ENCODE measurements around the gene NUDT9. TPM values are rescaled to one million over a fixed set of nuclear protein-coding genes. Genes with fewer than 3 reads are reported as not detected.
"Not testable (repeated sequence)": the region's sequence is repeated elsewhere in the genome, so short reads cannot be mapped to it uniquely, and the experiment has no call there.

Gene NUDT9
- total RNA-seq, 1 experiment from 2014 or later, result 14.7 TPM

GRCh38 chr4:87377816-87378215 is 44.6 kb upstream of the NUDT9 start:
- H3K4me3 ChIP-seq (ENCODE audit: low read length), result no peak overlapping the region
- no peak overlapping the region for H3K27ac ChIP-seq (ENCODE audit: low read length)
- H4K20me1 ChIP-seq (ENCODE audit: low read length), result no peaks in the 10 kb centered on the region
- no peak overlapping the region for H3K4me2 ChIP-seq (ENCODE audit: low read length)
- H2AFZ ChIP-seq (ENCODE audit: low read length), result no peak overlapping the region
- TF ChIP-seq EZH2 (IDR thresholded peaks at IDR 0.05; ENCODE audit: low read length, unreplicated experiment) (no peak), EZH2phosphoT487 (IDR thresholded peaks at IDR 0.05; ENCODE audit: borderline replicate concordance, low read length) (no peak), CTCF (conservative IDR thresholded peaks at IDR 0.05; ENCODE audit: low read depth, low read length) (no peak)
- intact Hi-C loops (cut with micrococcal nuclease), result no loop called here
- BruUV-seq (replicated peaks), result no TSS peak
- no peaks in the 10 kb centered on the region for H3K9me2 ChIP-seq (replicated peaks; ENCODE audit: low read length)
- ChIA-PET CTCF (no interaction called here), POLR2A (ENCODE audit: unreplicated experiment) (no interaction called here)
- H3K4me1 ChIP-seq (ENCODE audit: insufficient read depth, low read length), result no peaks in the 10 kb centered on the region
- H3K79me2 ChIP-seq (ENCODE audit: low read length), result no peaks in the 10 kb centered on the region
- H3F3A ChIP-seq (ENCODE audit: low read length, unreplicated experiment), result no peaks in the 10 kb centered on the region
- ATAC-seq (no peak), DNase-seq (no peak)
- H3K9me3 ChIP-seq (ENCODE audit: low read length), result no peaks in the 10 kb centered on the region
- H3K9ac ChIP-seq (ENCODE audit: low read length), result no peak overlapping the region
- no peaks in the 10 kb centered on the region for H3K27me3 ChIP-seq (ENCODE audit: low read length)
- H3K36me3 ChIP-seq (ENCODE audit: low read depth, low read length), result no peaks in the 10 kb centered on the region

- intact Hi-C loops (cut with micrococcal nuclease), result no loop called here
- H3K27me3 ChIP-seq (ENCODE audit: low read length), result no peaks in the 10 kb centered on the region
- H4K20me1 ChIP-seq (ENCODE audit: low read length), result no peaks in the 10 kb centered on the region
- H2AFZ ChIP-seq (ENCODE audit: low read length), result no peak overlapping the region
- H3K4me3 ChIP-seq (ENCODE audit: low read length), result no peak overlapping the region
- no peaks in the 10 kb centered on the region for H3K9me3 ChIP-seq (ENCODE audit: low read length)
- POLR2A ChIA-PET (ENCODE audit: unreplicated experiment), result no interaction called here
- BruUV-seq (replicated peaks), result no TSS peak
- no peaks in the 10 kb centered on the region for H3K36me3 ChIP-seq (ENCODE audit: low read depth, low read length)
- no peaks in the 10 kb centered on the region for H3K4me1 ChIP-seq (ENCODE audit: insufficient read depth, low read length)
- no peak for ATAC-seq
- CTCF ChIA-PET, result no interaction called here
- no peak overlapping the region for H3K27ac ChIP-seq (ENCODE audit: low read length)
- DNase-seq, result no peak
- TF ChIP-seq CTCF (conservative IDR thresholded peaks at IDR 0.05; ENCODE audit: low read depth, low read length) (no peak), EZH2 (IDR thresholded peaks at IDR 0.05; ENCODE audit: low read length, unreplicated experiment) (no peak), EZH2phosphoT487 (IDR thresholded peaks at IDR 0.05; ENCODE audit: borderline replicate concordance, low read length) (no peak)
- H3K4me2 ChIP-seq (ENCODE audit: low read length), result no peak overlapping the region
- no peaks in the 10 kb centered on the region for H3K9me2 ChIP-seq (replicated peaks; ENCODE audit: low read length)
- no peaks in the 10 kb centered on the region for H3K79me2 ChIP-seq (ENCODE audit: low read length)
- H3F3A ChIP-seq (ENCODE audit: low read length, unreplicated experiment), result no peaks in the 10 kb centered on the region
- no peak overlapping the region for H3K9ac ChIP-seq (ENCODE audit: low read length)
Measured at GRCh38 chr4:87382116-87382515, 40.3 kb upstream of the NUDT9 start.

- no peak overlapping the region for H3K9ac ChIP-seq (ENCODE audit: low read length)
- no peak overlapping the region for H2AFZ ChIP-seq (ENCODE audit: low read length)
- no peak overlapping the region for H3K4me2 ChIP-seq (ENCODE audit: low read length)
- CTCF ChIA-PET, result no interaction called here
- no TSS peak for BruUV-seq (replicated peaks)
- no peaks in the 10 kb centered on the region for H3K9me2 ChIP-seq (replicated peaks; ENCODE audit: low read length)
- no peak overlapping the region for H3K27ac ChIP-seq (ENCODE audit: low read length)
- POLR2A ChIA-PET (ENCODE audit: unreplicated experiment), result no interaction called here
- no peaks in the 10 kb centered on the region for H3K9me3 ChIP-seq (ENCODE audit: low read length)
- no peaks in the 10 kb centered on the region for H3K36me3 ChIP-seq (ENCODE audit: low read depth, low read length)
- intact Hi-C loops (cut with micrococcal nuclease), result no loop called here
- H4K20me1 ChIP-seq (ENCODE audit: low read length), result no peaks in the 10 kb centered on the region
- no peak for ATAC-seq
- no peaks in the 10 kb centered on the region for H3K4me1 ChIP-seq (ENCODE audit: insufficient read depth, low read length)
- DNase-seq, result no peak
- H3K79me2 ChIP-seq (ENCODE audit: low read length), result no peaks in the 10 kb centered on the region
- H3F3A ChIP-seq (ENCODE audit: low read length, unreplicated experiment), result no peaks in the 10 kb centered on the region
- TF ChIP-seq EZH2phosphoT487 (IDR thresholded peaks at IDR 0.05; ENCODE audit: borderline replicate concordance, low read length), result no peak
- no peak for TF ChIP-seq CTCF (conservative IDR thresholded peaks at IDR 0.05; ENCODE audit: low read depth, low read length)
- no peak for TF ChIP-seq EZH2 (IDR thresholded peaks at IDR 0.05; ENCODE audit: low read length, unreplicated experiment)
- no peak overlapping the region for H3K4me3 ChIP-seq (ENCODE audit: low read length)
- H3K27me3 ChIP-seq (ENCODE audit: low read length), result no peaks in the 10 kb centered on the region
Measured at GRCh38 chr4:87382931-87383330, 39.4 kb upstream of the NUDT9 start.

GRCh38 chr4:87384466-87385132 is 37.8 kb upstream of the NUDT9 start:
- H3F3A ChIP-seq (ENCODE audit: low read length, unreplicated experiment); H2AFZ ChIP-seq (ENCODE audit: low read length); H3K27ac ChIP-seq (ENCODE audit: low read length); H3K9ac ChIP-seq (ENCODE audit: low read length); H3K4me2 ChIP-seq (ENCODE audit: low read length); H3K4me1 ChIP-seq (ENCODE audit: insufficient read depth, low read length); intact Hi-C loops (cut with micrococcal nuclease); H3K36me3 ChIP-seq (ENCODE audit: low read depth, low read length); H3K9me3 ChIP-seq (ENCODE audit: low read length); ATAC-seq; DNase-seq; H3K4me3 ChIP-seq (ENCODE audit: low read length); BruUV-seq (replicated peaks); H3K9me2 ChIP-seq (replicated peaks; ENCODE audit: low read length); CTCF ChIA-PET; POLR2A ChIA-PET (ENCODE audit: unreplicated experiment); H3K79me2 ChIP-seq (ENCODE audit: low read length); H4K20me1 ChIP-seq (ENCODE audit: low read length); H3K27me3 ChIP-seq (ENCODE audit: low read length): not testable (repeated sequence)
